GM04503 (cell line): ENCODE measurements around the gene ADGRV1.

Experiments
- DNase-seq: peaks from one replicate; pipeline ENCODE4 v3.0.0-alpha.2; 2012; ENCODE audit warnings: low read depth

Gene ADGRV1

DNA sequence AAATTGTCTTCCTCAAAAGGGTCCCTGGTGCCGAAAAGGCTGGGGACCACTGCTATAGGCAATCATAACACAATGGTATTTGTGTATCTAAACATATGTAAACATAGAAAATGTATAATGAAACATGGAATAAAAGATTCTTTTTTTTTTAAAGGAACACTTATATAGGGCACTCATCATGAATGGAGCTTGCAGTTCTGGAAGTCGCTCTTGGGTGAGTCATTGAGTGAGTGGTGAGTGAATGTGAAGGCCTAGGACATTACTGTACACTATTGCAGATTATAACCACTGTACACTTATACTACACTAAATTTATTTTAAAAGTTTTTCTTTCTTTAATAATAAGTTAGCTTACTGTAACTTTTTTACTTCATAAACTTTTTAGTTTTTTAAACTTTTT lies 648.1 kb downstream of the ADGRV1 start:
- DNase-seq, result no peak

GRCh38 chr5:91207248-91207647 lies 648.7 kb downstream of the ADGRV1 start:
- DNase-seq, result no peak

GRCh38 chr5:91211997-91212713 lies 653.6 kb downstream of the ADGRV1 start:
- DNase-seq, result no peak

GRCh38 chr5:91212714-91213092 lies 654.1 kb downstream of the ADGRV1 start:
- DNase-seq, result peak; percentile 90
